ENCODE data around the gene CASP10.

GRCh38 chr2:201152517-201152916 is 30.4 kb upstream of the CASP10 start:
- TF ChIP-seq CTCF (IDR thresholded peaks at IDR 0.05) (no peak), EZH2 (IDR thresholded peaks at IDR 0.05; ENCODE audit: borderline replicate concordance, insufficient read depth, low read depth, low read length, poor library complexity, severe bottlenecking) (no peak)
